TTC549 (cell line): Measurements from ENCODE around the gene STEAP1B.
"Not testable (repeated sequence)": the region's sequence is repeated elsewhere in the genome, so short reads cannot be mapped to it uniquely, and the experiment has no call there.

Experiments used
- FAIRE-seq: peaks from 2 replicates; lab custom pipeline; 2012; peaks lifted over from hg19 to GRCh38; lab: Jason Lieb, UNC

Gene STEAP1B

DNA sequence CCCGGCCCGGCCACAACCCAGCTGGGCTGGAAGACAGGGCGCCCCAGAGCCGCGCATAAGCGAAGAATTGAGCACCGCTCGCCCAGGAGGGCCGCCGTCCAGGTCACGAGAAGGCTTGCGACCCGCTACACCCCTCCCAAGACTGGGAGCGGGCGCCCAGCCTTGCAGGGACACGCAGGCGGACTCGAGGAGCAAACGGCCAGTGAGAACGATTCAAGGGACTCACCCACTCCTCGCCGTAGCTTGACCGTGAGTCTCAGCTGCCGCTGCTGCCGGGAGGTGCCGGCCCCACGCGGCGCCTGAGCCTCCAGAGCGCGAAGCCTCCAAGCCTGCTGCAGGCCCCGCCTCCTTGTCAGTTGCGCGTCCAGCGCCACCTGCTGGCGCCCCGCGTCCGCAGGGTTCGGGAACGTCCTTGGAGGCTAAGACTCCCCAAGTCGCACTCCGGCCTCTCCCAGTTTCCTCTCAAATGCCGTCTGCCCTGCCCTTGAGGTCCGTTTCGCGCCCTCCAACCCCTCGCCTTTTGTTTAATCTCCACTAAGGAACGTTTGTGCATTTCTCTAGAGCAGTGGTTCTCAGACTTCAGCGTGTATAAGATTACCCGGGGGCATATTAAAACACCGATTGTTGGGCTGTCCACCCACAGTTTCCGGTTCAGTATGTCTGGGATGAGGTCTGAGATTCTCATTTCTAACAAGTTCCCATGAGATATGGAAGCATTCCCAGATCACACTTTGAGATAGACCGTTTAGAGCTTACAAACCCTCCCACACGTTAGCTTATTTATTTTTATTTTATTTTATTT is at the start of gene STEAP1B:
Gene STEAP1B (minus strand): TSS at position 301 of the 802 bp plus-strand sequence. CDS start 5,333 bp downstream, outside the sequence.
- FAIRE-seq, result not testable (repeated sequence)

DNA sequence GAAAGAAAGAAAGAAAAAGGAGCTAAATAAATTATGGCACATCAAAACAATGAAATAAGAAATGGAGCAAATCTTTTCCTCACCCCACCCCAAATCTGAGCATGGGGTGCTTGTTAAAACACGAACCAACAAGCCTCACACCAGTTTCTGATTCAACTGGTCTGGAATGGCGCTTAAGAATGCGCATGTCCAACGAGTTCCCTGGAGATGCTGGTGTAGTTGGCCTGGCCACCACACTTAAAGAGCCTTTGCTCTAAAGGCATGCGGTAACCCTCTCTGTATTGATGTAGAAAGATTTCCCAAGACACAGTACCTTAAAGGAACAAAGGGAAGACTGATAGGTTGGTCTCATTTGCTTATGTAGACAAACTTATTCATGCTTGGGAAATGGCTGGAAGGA is 49.1 kb upstream of the STEAP1B start:
- no peak for FAIRE-seq

GRCh38 chr7:22548313-22548712 is 48.3 kb upstream of the STEAP1B start:
- no peak for FAIRE-seq

- no peak for FAIRE-seq
Observed at GRCh38 chr7:22546769-22547168, 46.8 kb upstream of the STEAP1B start.

DNA sequence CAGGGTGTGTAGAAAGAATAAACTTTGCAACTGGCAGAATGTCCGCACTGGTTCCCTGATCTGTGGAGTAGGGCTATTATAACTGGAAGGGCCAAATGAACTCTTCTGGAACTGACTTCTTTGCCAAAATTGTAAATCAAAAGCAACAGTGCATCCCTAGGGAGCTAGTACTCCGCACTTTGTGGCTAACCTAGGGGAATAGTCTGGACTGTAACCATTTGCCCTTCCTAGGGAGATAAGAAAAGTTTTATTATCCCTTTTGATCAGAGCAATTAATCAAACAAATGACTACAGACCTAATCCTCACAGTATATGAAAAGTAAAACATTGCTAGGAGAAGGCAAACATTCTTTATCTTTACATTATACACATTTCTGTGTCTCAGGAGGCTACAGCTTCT is 45.5 kb upstream of the STEAP1B start:
- no peak for FAIRE-seq

GRCh38 chr7:22544245-22544644 is 44.3 kb upstream of the STEAP1B start:
- no peak for FAIRE-seq

- FAIRE-seq, result no peak
Observed at GRCh38 chr7:22543169-22543568, 43.2 kb upstream of the STEAP1B start.

DNA sequence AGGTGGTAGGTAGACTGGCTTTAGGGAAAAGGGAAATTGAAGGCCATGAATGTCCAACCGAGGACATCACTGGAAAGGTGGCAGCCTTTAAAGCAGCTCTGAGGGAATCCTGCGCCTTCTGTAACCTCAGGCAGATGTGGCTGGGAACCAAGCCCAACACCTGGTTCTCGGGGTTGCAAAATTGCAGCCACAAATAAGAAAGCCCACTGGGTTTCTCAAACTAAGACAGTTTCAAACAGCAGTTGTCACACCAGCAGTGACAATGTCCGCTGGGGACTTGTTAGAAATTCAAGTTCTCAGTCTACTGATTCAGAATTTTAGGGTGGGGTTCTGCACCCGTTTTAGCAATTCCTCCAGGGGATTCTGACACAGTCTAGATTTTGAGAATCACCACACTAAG is 42.7 kb upstream of the STEAP1B start:
- FAIRE-seq, result no peak

DNA sequence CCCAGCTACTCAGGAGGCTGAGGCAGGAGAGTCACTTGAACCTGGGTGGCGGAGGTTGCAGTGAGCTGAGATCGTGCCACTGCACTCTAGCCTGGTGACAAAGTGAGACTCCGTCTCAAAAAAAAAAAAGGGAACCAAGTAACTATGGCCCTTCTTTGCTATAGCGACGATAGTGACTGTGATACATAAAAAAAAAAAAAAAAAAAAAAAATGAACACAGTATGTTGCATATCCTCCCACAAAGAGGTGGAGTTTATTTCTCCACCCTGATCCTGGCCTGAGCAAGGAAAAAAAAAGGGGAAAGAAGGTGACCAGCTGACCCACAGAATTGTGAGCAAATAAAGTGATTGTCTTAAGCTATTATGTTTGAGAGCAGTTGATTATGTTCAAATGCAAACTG is 42.3 kb upstream of the STEAP1B start:
- no peak for FAIRE-seq

DNA sequence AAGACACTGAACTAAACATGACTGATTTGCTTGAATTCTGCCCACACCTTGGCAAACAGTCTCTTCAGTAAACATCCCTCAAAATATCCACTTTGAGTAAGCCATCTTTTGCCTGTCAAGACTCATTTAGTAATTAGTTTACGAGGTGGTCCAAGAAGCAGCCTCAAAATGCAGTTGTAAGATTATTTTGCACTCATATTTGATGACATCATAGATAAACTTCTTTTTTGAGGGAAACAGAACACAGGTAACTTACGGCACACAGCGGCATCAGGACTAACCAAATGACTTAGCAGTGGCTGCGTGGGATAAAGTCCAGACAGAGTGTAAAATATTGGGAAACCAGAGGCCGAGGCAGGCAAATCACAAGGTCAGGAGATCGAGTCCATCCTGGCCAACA is 41.8 kb upstream of the STEAP1B start:
- no peak for FAIRE-seq

GRCh38 chr7:22528537-22528936 is 28.5 kb upstream of the STEAP1B start:
- FAIRE-seq, result not testable (repeated sequence)

GRCh38 chr7:22524353-22524947 is 24.5 kb upstream of the STEAP1B start:
- not testable (repeated sequence) for FAIRE-seq

GRCh38 chr7:22523478-22524352 is 23.7 kb upstream of the STEAP1B start:
- not testable (repeated sequence) for FAIRE-seq

DNA sequence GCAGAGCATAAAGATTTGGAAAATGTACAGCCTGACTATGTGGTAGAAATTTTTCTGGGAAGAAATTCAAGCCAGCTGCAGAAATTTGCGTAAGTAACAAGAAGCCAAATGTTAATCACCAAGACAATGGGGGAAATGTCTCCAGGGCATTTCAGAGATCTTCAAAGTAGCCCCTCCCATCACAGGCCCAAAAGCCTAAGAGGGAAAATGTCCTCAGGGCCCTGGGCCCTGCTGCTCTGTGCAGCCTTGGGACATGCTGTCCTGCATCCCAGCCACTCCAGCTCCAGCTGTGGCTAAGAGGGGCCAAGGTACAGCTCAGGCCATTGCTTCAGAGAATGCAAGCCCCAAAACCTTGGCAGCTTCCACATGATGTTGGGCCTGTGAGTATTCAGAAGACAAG is 19.6 kb upstream of the STEAP1B start:
- not testable (repeated sequence) for FAIRE-seq

GRCh38 chr7:22516950-22517349 is 17.0 kb upstream of the STEAP1B start:
- not testable (repeated sequence) for FAIRE-seq

DNA sequence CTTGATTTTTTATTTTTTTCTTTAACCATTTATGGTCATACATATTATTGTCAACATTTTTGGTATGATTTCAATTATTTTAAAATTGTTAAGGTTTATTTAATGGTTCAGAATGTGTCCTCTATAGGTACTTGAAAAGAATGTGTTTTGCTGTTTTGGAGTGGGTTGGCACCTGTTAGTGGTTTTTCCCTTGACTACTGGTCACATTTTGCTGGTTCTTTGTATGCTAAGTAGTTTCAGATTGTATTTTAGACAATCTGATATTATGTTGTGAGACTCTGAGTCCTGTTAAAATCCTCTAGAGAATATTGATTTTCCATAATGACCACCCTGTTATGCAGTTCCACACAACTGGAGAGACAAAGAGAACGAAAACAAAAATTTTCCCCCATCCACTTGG is 15.0 kb upstream of the STEAP1B start:
- not testable (repeated sequence) for FAIRE-seq

- FAIRE-seq, result not testable (repeated sequence)
Observed at GRCh38 chr7:22507320-22507719, 7.3 kb upstream of the STEAP1B start.

DNA sequence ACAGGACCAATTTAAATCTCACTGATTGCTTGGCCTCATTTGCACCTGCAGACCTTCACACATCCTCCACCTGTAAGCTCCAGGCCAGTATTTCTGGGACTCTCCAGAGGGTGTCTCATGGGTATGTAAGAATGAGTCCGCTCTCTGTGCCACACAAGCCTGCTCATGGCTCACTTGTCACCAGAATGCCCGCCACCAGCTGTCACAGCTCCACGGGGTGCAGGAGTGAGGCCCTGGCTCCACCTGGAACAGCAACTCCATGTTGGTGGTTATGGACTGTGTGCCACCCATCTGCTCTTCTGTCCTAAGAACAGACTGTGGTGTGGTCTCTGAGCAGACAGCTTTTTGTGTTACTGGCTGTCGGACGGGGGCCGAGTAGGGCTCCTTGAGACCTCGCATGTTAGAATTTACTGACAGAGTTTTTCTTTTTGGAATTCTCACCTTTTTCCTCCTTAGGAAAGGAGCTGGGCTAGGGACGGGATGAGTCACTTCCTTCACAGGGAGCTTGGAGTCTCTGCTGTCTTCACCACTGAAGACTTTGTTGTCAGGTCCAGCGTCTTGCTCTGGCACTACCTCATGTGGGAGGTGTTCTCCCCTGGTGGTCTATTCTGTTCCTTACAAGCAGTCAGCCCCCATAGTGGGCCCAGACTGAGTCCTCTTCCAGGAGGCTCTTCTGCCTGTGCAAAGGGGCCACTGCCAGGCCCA is 6.5 kb upstream of the STEAP1B start:
- not testable (repeated sequence) for FAIRE-seq

DNA sequence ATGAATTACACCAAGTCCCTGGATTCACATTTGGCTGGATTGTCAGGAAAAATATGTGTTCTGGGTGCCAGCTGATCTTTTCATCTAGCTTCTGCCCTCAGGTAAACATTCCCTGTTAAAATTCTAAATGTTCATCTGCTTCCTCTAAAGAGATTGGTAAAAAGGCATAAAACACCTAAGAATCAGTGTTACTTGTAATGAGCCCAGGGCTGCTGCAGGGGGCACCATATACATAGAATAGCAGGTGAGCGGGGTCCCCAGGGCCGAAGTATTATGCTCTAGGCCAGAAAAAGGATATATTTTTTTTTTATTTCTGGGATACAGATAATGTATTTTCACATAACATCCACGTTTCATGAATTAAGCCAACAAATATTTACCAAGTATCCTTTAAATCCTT is 4.5 kb upstream of the STEAP1B start:
- FAIRE-seq, result not testable (repeated sequence)

- FAIRE-seq, result not testable (repeated sequence)
Observed at GRCh38 chr7:22502104-22502503, 2.1 kb upstream of the STEAP1B start.

DNA sequence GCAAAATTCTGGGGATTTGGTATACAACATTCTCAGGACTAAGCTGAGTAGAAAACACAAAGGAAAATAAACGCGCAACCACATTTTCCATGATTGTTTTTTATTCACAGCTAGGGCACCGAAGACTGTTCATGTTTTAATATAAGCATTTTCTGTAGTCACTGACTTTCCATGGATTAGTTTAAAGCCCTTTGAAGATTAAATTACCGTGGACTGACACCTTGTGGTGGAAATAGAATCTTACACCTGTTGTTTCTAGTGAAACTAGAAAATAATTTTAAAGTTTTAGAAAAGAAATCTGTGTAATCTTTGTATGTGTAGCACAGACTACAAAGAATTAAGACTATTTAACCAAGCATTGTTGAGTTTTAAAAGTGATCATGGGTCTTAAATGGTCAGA is 1.3 kb upstream of the STEAP1B start:
- FAIRE-seq, result not testable (repeated sequence)

DNA sequence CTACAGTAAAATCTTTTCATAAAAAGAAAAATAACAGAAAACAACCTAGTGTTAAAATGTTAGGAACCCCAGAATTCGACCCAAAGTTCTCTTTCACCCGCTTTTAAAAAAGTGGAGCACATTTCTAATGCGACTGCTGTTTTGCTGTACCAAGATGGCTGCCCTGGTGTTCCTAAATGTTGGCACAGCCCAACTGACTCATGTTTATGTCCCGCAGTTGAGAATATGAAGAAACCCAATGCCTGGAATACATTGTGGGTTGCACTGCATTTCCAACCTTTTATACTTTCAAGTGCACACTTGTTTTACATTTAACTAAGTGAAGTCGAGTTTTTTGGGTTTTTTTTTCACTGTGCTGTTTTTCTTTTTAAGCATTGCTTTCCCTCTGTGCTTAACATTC is 944 bp downstream of the STEAP1B start:
- no peak for FAIRE-seq
